GM10266 (cell line): ENCODE measurements around the gene BCL2.

ENCODE experiments used
- DNase-seq: peaks from one replicate; pipeline ENCODE4 v3.0.0; 2012; ENCODE audit errors: extremely low spot score
- TF ChIP-seq, protein P1 (sequence below): IDR thresholded peaks from 2 replicates; pipeline ENCODE4 v1.5.1; 2012; ENCODE audit warnings: mild to moderate bottlenecking, low read depth; ENCODE audit not compliant: control insufficient read depth, insufficient read depth; ENCODE audit errors: missing control alignments

The BCL2 gene

DNA sequence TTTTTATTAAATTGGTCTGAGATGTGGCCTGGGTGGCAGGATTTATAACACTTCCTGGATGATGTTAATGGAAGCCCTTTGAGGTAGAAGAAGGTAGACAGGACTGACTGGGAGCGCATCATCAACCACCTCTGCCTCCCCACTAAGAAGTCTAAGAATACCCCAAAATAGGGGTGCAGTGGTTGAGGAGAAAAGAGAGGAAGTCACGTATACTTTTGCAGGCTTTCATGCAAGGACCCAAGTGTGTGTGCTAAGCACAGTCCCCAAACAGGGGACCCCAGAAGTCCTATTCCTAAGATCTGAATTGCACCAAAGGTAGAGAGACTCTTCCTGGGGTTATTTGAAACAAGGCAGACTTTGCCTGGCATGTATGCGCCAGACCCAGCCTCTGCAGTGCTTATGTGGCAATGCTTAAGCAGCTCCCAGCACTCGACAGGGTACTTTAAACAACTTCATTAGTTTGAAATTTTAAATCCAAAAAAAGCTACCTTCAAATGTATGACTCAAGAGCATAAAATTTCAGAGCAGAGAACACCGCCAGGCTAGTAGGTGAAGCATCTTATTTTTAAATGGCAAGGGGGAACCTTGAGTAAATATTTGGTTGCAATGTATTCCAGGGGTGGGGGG, 35.3 kb downstream of the BCL2 start:
- no peak for DNase-seq
- TF ChIP-seq, protein P1, sequence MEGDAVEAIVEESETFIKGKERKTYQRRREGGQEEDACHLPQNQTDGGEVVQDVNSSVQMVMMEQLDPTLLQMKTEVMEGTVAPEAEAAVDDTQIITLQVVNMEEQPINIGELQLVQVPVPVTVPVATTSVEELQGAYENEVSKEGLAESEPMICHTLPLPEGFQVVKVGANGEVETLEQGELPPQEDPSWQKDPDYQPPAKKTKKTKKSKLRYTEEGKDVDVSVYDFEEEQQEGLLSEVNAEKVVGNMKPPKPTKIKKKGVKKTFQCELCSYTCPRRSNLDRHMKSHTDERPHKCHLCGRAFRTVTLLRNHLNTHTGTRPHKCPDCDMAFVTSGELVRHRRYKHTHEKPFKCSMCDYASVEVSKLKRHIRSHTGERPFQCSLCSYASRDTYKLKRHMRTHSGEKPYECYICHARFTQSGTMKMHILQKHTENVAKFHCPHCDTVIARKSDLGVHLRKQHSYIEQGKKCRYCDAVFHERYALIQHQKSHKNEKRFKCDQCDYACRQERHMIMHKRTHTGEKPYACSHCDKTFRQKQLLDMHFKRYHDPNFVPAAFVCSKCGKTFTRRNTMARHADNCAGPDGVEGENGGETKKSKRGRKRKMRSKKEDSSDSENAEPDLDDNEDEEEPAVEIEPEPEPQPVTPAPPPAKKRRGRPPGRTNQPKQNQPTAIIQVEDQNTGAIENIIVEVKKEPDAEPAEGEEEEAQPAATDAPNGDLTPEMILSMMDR: no peak

DNA sequence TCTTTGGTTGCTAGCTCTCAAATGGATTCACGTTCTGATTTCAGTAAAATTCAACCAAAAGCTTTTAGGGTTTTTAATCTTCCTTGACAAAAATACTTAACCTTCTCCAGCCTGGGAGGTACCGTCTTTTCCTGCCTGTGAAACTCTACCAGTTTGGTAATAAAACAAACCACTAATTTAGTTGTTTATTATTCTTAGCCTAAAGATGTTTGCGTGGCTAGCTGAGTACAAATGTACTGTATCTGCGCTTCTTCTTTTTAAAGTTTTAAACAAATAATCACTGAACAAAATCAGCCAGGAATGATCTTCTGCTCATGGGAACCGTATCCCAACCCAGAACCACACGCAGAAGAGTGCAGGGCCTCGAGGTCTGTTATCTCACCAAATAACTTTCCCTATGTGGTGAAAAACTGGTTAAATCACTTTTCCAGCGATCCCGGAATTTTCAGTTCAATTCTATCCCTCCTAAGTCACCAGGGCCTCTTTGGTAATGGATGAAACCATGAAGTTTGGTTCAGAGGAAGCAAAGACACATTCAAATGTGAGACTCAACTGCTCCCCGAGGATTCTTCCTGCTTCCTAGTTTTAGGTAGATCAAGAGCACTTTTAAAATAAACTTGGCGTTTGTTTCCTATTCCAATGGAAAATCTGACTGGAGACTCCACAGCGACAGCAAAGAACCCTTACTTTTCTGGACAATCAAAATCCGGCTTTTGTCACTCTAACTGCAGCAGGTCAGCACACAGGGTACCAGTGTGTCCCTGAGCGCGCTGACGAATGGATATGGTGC, 36.1 kb downstream of the BCL2 start:
- DNase-seq: no peak
- TF ChIP-seq, protein P1: no peak

DNA sequence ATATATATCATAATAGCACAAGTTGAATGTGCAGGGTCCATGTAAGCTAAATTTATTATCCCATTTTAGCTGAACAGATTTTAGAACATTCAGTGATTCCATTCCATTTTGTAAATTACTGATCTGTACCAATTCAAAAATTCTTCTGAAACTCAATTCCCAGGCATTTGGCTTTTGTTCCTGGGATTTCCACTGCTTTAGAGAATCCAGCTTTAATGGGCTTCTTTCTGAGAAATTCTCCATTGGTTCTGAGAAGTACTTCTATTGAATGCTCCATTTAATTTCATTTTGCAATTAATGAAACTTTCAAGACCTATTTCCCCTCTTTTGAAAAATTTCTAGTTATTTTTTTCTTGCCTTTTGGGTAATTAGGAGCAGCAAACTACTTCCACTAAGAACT, 36.8 kb downstream of the BCL2 start:
- DNase-seq: no peak
- TF ChIP-seq, protein P1: no peak

GRCh38 chr18:63273222-63273927, 46.2 kb downstream of the BCL2 start:
- TF ChIP-seq, protein P1: no peak
- DNase-seq: no peak

- DNase-seq: no peak
- TF ChIP-seq, protein P1: no peak
Measured at GRCh38 chr18:63272638-63273037, 46.9 kb downstream of the BCL2 start.

GRCh38 chr18:63271881-63272299, 47.7 kb downstream of the BCL2 start:
- TF ChIP-seq, protein P1: no peak
- DNase-seq: no peak

DNA sequence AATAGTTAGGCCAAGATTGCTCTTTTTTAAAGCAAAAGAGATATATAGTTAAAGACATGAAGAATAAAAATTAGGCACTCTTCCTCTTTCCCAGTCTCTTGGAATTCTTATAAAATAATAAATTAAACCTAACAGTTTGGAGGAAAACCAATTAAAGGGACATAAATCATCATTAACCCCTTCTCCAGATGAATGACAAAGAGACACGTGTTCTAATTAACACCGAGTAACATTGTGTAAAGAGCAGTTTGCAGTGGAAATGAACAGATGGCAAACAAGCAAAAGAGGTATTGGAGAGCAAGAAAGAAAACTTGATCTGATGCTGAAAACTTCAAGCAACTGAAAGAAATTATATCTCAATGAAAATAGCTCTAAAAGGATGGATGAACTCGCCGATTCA, 48.4 kb downstream of the BCL2 start:
- DNase-seq: no peak
- TF ChIP-seq, protein P1: no peak
